Lower leg skin (tissue), 3 donors: Measurements from ENCODE around the gene KCNMB2.

Experiments
- CTCF ChIP-seq, 3 donors: fragments of 450-650 bp; IDR thresholded peaks; one replicate each; pipeline ENCODE4 v1.5.1; 2016; ENCODE audit warnings: antibody characterized with exemption in 3 of 3, mild to moderate bottlenecking in 3 of 3, moderate library complexity in 2 of 3
- POLR2A ChIP-seq, 2 donors: fragments of 450-650 bp; IDR thresholded peaks; one replicate each; pipeline ENCODE4 v1.6.1; 2016 to 2017; ENCODE audit warnings: antibody characterized with exemption in 2 of 2, mild to moderate bottlenecking in 1 of 2, moderate library complexity in 1 of 2

- no peak for TF ChIP-seq CTCF (IDR thresholded peaks at IDR 0.05)
- TF ChIP-seq POLR2A (IDR thresholded peaks at IDR 0.05), result no peak
These were observed 196.6 kb downstream of the KCNMB2 start for GRCh38 chr3:178732824-178733223.
